Inflammatory macrophage (primary cell): ENCODE measurements around the gene DNAH17.

Source experiments
- DNase-seq, 2 donors: peaks; one replicate each; pipeline ENCODE4 v3.0.0-alpha.2; 2020 to 2022

The DNAH17 gene

GRCh38 chr17:78541488-78542206 lies 35.5 kb downstream of the DNAH17 start:
- DNase-seq, result peak; percentile 75 to 77

GRCh38 chr17:78539781-78540180 lies 37.4 kb downstream of the DNAH17 start:
- DNase-seq, result no peak

- no peak for DNase-seq
Observed at GRCh38 chr17:78538033-78538776, 39.0 kb downstream of the DNAH17 start.

GRCh38 chr17:78537217-78537860 lies 39.9 kb downstream of the DNAH17 start:
- no peak for DNase-seq

GRCh38 chr17:78535273-78536197 lies 41.7 kb downstream of the DNAH17 start:
- DNase-seq, result no peak

- no peak for DNase-seq
Observed at GRCh38 chr17:78534492-78535272, 42.5 kb downstream of the DNAH17 start.

- DNase-seq, result peak; percentile 20 to 42
Observed at GRCh38 chr17:78532922-78533640, 44.1 kb downstream of the DNAH17 start.

GRCh38 chr17:78532311-78532710 lies 44.9 kb downstream of the DNAH17 start:
- no peak for DNase-seq

GRCh38 chr17:78530675-78531074 lies 46.5 kb downstream of the DNAH17 start:
- DNase-seq, result no peak

GRCh38 chr17:78529871-78530670 lies 47.1 kb downstream of the DNAH17 start:
- no peak for DNase-seq

- no peak for DNase-seq
Observed at GRCh38 chr17:78529251-78529650, 47.9 kb downstream of the DNAH17 start.

- DNase-seq, result no peak
Observed at GRCh38 chr17:78528541-78528940, 48.7 kb downstream of the DNAH17 start.

- no peak for DNase-seq
Observed at GRCh38 chr17:78527345-78527744, 49.9 kb downstream of the DNAH17 start.

GRCh38 chr17:78526231-78527025 lies 50.8 kb downstream of the DNAH17 start:
- no peak for DNase-seq

GRCh38 chr17:78525511-78526160 lies 51.6 kb downstream of the DNAH17 start:
- no peak for DNase-seq

- no peak for DNase-seq
Observed at GRCh38 chr17:78524870-78525510, 52.2 kb downstream of the DNAH17 start.

GRCh38 chr17:78523934-78524655 lies 53.1 kb downstream of the DNAH17 start:
- DNase-seq, result no peak
